GM12892 (cell line): ENCODE measurements around the gene GALNT14.

Experiments
- DNase-seq: peaks from one replicate; pipeline ENCODE4 v3.0.0; 2011; ENCODE audit not compliant: insufficient read length
- FAIRE-seq: peaks from 2 replicates; lab custom pipeline; 2011; peaks lifted over from hg19 to GRCh38; lab: Jason Lieb, UNC
- POLR2A ChIP-seq: IDR thresholded peaks from 2 replicates; pipeline ENCODE4 v1.6.1; 2011; ENCODE audit warnings: low read depth, low read length, control low read depth
- POLR2AphosphoS5 ChIP-seq: IDR thresholded peaks from 2 replicates; pipeline ENCODE4 v1.6.1; 2011; ENCODE audit warnings: low read depth, low read length, control low read depth
- TAF1 ChIP-seq: IDR thresholded peaks from 2 replicates; pipeline ENCODE4 v1.6.1; 2011; ENCODE audit warnings: low read depth, mild to moderate bottlenecking, control low read depth, low read length, borderline replicate concordance

Gene GALNT14

GRCh38 chr2:31148514-31148913 is 10.3 kb upstream of the GALNT14 start:
- TF ChIP-seq POLR2A, result no peak
- no peak for TF ChIP-seq TAF1
- TF ChIP-seq POLR2AphosphoS5, result no peak
- DNase-seq, result no peak
- FAIRE-seq, result no peak

DNA sequence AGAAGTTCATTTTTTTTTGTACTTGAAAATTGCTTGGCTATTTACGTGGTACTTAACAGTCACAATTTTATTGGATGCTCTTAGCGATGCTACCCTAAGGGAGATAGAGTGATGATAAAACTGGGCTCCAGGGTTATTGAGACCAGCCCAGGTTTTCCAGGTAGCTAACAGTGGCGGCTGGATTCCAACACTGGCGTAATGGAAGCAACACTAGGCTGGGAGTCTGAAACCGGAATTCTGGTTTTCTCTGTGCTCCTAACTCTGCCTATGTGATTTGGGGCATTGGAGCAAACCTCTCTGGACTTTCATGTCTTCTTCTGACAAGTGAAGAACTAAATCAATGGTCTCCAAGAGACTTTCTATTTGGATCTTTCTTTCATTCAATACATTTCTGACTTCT is 9.4 kb upstream of the GALNT14 start:
- FAIRE-seq, result no peak
- DNase-seq, result no peak
- no peak for TF ChIP-seq POLR2AphosphoS5
- no peak for TF ChIP-seq TAF1
- TF ChIP-seq POLR2A, result no peak

DNA sequence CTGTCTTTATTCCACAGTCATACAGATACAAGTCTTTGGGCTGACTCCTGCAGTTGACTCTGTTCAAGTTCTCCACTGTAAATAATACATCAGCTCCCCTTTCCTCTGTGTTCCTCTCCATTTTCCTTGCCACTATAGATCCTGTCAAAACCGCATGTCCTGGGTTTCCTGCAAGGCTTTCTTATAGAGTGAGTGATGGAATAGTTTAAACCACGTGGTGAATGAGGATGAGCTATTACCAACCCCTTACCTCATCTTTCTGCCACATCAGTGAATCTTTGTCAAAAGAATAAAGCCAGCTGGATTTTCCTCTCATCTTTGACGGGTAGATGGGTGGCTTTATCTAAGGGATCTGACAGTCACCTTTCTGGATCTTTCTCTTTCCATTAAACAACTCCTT is 3.9 kb upstream of the GALNT14 start:
- DNase-seq (no peak), FAIRE-seq (no peak)
- TF ChIP-seq POLR2AphosphoS5, result no peak
- TF ChIP-seq POLR2A, result no peak
- no peak for TF ChIP-seq TAF1

DNA sequence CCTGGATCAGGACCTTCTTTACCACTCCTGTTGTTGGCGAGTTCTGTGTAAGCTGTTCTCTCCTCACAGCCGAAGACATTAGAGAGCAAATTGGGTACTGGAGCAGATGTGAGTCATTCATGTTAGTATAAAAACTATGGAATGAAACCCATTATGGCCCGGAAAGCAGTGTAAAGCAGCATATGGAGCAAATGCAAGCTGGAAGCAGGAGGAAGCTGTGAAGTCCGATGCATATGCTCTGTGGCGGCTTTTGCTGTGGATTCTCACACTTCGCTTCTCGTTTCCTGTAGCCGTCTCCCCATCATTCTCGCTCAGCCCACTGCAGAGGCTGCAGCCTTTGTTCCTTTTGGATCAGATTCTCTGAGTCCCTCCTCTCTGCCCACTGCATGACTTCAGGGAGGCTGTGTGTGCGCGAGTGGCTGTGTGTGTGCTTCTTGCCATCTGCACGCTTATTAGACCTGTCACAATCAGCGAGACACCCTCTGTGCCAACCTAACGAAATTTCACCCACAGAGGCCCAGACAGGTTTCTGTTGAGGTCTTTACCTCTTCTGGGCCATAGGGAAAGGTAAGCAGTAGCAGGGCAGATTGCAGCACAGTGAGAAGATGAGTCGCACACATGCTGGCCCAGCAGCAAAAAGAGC is 3.3 kb upstream of the GALNT14 start:
- no peak for FAIRE-seq
- DNase-seq, result no peak
- TF ChIP-seq POLR2A (no peak), POLR2AphosphoS5 (no peak), TAF1 (no peak)

DNA sequence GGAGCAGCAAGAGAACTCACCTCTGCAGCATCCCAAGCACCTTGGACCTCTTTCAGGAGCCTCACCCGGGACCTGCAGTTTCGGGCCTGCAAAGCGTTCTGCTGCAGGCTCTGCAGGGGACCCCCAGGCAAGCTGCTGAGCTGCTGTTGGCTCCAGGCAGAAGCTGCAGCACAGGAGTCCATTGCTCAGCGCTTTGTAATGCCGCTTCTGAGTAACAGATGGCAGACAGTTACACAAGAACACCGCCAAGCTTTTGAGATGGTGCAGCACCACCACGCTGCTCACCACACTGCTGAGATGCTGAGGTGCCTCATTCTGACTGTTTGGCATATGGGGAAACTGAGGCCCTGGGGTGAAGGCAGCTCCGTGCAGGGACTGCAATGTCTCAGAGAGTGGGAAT is 1.9 kb upstream of the GALNT14 start:
- TF ChIP-seq POLR2AphosphoS5, result no peak
- no peak for TF ChIP-seq TAF1
- TF ChIP-seq POLR2A, result no peak
- DNase-seq (no peak), FAIRE-seq (no peak)

GRCh38 chr2:31139671-31140070 is 1.4 kb upstream of the GALNT14 start:
- FAIRE-seq (no peak), DNase-seq (no peak)
- TF ChIP-seq TAF1, result no peak
- no peak for TF ChIP-seq POLR2A
- TF ChIP-seq POLR2AphosphoS5, result no peak

- TF ChIP-seq POLR2AphosphoS5 (no peak), TAF1 (no peak), POLR2A (no peak)
- no peak for FAIRE-seq
- peak; percentile 25 for DNase-seq
Observed at GRCh38 chr2:31137211-31138036, 816 bp downstream of the GALNT14 start.

DNA sequence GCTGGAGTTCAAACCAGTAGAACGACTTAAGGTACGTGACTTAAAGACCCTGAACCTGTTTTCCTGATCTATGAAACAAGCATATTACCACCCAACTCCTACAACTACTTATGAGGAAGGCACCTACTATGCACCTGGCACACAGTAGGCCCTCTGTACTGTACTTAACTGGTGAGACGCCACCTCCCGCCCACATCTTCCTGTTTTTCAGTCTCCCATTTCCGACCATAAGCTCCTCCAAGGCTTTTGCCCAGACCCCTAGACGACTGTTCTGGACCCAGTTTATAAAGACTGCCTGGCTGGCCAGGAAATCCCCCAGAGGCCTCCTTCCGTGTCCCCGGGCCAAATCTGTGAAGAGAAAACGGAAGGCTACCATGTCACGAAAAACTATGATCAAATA is 1.5 kb downstream of the GALNT14 start:
- DNase-seq (no peak), FAIRE-seq (no peak)
- TF ChIP-seq POLR2AphosphoS5 (no peak), POLR2A (no peak), TAF1 (no peak)

GRCh38 chr2:31136000-31136399 is 2.2 kb downstream of the GALNT14 start:
- DNase-seq, result no peak
- no peak for FAIRE-seq
- no peak for TF ChIP-seq TAF1
- TF ChIP-seq POLR2A, result no peak
- TF ChIP-seq POLR2AphosphoS5, result no peak

DNA sequence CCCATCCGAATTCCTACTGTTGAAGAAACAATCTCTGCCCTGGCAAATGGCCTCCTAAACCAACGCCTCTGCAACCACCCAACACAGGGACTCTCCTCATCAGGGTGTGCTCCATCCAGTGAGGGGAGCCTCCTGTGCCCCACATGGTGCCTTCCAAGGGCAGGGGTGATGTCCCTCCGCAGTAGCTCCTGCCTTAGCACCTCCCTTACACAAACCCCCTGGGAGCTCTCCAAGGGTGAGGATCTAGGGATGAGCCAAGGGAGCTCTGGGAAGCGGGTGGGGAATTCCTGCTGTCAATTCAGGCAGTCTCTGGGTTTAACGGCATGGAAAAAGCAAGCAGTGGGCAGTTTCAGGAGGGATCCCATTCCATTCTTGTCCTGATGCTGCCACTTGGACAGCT is 3.8 kb downstream of the GALNT14 start:
- no peak for DNase-seq
- no peak for FAIRE-seq
- TF ChIP-seq POLR2A (no peak), POLR2AphosphoS5 (no peak), TAF1 (no peak)

GRCh38 chr2:31132786-31133185 is 5.5 kb downstream of the GALNT14 start:
- DNase-seq (no peak), FAIRE-seq (no peak)
- TF ChIP-seq TAF1 (no peak), POLR2AphosphoS5 (no peak), POLR2A (no peak)

GRCh38 chr2:31131871-31132270 is 6.4 kb downstream of the GALNT14 start:
- no peak for DNase-seq
- FAIRE-seq, result no peak
- no peak for TF ChIP-seq TAF1
